ENCODE results near the gene BOLA2.
"Not testable (repeated sequence)": the region's sequence is repeated elsewhere in the genome, so short reads cannot be mapped to it uniquely, and the experiment has no call there.

BOLA2 gene

GRCh38 chr16:29454269-29454668, at the start of gene BOLA2, which contains the start of gene SLX1B:
Gene BOLA2 (minus strand): TSS chr16:29454351. CDS start chr16:29454253, 98 bp downstream.
Gene SLX1B (plus strand): TSS chr16:29454533.
- not testable (repeated sequence) for DNase-seq (ENCODE audit: low spot score)

DNA sequence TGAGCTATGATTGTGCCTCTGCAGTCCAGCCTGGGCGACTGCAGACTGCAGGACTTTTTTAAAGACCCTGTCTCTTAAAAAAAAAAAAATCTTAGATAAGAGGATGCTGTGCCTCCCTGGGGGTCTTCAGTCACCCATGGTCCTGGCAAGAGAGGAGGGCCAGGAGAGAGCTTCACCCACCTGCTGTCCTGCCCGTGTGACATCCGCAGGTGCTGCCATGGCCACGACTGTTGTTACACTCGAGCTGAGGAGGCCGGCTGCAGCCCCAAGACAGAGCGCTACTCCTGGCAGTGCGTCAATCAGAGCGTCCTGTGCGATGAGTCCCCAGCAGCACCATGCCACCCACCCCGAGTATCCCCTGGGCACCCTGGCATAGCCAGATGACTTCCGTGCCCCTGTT, 28.1 kb upstream of the BOLA2 start:
- DNase-seq (ENCODE audit: low spot score), result not testable (repeated sequence)

GRCh38 chr16:29472065-29472464, 17.9 kb upstream of the BOLA2 start:
- DNase-seq (ENCODE audit: low spot score), result not testable (repeated sequence)

DNA sequence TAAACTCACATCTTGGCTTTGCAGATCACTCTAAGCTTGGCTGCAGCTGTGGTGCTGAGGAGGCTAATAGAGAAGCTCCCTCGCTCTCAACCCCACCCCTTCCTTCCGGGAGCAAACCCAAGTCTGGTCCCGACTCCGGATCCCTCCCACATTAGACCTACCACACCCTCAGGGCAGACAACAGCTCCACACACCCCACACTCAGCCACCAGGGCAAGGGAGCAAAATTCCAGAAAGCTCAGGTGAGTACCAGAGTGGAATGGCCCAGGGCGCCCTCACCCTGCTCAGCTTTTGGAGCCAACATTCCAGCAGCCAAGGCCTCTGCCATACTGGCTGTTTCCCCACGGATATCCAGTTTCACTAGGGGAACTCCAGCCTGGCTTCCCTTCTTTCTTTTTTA, 15.5 kb upstream of the BOLA2 start:
- DNase-seq (ENCODE audit: low spot score), result not testable (repeated sequence)

GRCh38 chr16:29467654-29468366, 13.7 kb upstream of the BOLA2 start:
- not testable (repeated sequence) for DNase-seq (ENCODE audit: low spot score)

DNA sequence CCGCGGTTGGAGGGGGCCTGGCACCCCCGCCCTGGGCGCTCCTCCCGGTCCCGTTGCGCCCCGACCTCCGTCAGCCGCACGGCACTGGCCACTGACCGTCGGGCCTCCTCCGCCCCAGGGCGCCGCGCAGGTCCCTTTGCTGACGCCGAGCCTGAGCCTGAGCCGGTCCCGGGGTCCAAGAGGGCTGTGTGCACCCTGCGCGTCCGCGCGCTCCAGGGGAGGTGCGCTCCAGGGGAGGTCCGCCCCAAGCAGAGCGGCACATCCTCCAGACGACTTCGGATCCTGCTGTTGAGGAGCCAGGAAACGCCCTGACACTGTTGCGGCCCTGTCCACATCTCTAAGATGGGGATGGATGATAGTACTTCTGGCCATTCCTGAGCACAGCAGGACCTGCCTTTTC, 12.8 kb upstream of the BOLA2 start:
- not testable (repeated sequence) for DNase-seq (ENCODE audit: low spot score)

DNA sequence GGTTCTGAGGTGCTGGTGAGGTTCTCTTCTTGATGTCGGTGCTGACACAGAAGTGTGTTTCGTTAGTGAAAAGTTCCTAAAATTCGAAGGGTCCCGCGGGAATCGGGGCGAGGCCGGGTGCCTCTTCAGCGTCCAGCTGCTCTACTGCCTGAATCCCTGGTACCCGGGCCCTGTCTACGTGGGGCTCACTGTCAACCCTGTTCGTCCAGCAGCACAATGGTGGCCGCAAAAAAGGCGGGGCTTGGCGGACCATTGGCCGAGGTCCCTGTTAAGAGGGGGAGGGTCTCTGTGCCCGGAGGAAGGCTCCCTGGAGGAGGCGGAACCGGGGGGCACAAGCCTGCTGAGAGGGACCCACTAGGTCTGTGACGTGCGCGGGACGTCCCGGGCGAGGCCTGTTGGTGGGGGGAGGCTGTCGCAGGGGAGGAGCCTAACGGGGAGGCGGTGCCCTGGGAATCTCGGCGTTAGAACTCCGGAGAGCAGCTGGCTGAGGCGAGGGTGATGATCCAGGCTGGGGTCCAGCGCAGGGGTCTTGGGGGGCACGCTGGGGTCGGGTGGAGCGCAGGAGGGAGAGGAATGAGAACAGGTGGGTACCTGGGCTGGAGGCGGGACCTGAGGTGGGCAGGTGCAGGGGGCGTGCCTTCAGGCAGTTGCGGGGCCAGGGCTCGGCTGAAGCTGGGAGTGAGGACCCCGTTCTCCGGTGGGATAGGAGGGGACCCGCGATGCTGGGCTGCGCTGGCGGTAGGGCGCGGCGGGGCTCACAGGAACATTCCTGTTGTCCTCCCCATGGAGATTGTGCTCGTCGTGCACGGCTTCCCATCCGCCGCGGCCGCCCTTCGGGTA, 12.1 kb upstream of the BOLA2 start:
- DNase-seq (ENCODE audit: low spot score), result not testable (repeated sequence)

DNA sequence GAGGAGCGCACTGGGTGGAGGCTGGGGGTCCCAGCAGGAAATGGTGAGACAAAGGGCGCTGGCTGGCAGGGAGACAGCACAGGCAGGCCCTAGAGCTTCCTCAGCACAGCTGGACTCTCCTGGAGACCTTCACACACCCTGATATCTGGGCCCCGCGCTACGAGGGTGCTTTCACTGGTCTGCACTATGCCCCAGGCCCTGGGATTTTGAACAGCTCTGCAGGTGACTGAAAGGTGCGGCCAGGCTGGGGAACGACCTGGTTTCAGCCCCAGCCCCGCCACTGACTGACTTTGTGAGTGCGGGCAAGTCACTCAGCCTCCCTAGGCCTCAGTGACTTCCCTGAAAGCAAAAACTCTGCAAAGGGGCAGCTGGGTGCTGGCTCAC, 6.5 kb upstream of the BOLA2 start:
- DNase-seq (ENCODE audit: low spot score), result not testable (repeated sequence)

DNA sequence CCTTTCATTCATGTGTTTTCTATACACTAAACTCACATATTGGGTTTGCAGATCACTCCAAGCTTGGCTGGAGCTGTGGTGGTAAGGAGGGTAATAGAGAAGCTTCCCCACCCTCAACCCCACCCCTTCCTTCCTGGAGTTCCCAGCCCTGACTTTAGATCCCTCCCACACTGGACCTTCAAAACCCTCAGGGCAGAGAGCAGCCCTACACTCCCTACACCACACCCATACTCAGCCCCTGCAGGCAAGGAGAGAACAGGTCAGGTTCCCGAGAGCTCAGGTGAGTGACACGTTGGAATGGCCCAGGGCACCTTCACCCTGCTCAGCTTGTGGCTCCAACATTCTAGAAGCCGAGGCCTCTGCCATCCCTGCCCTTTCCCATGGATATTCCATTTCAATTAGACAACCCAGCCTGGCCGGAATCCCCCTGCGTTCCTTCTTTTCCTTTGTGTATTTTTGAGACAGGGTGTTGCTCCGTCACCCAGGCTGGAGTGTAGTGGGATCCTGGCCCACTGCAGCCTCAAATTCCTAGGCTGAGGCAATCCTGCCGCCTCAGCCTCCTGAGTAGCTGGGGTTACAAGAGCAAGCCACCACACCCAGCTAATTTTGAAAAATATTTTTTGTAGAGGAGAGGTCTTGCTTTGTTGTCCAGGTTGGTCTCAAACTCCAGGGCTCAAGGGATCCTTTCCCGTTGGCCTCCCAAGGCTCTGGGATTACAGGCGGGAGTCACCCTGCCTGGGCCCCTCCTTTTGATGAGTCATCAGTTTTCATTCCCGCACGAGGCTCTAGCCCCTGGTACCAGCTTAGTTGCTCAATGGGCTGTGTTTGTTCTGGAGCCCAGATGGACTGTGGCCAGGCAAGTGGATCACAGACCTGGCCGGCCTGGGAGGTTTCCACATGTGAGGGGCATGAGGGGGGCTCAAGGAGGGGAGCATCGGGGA, 5.8 kb upstream of the BOLA2 start, which contains the start of gene SULT1A4:
SULT1A4 (plus strand) TSS at position 208 of the 941 bp plus-strand sequence. CDS start 1,473 bp downstream, outside the sequence.
- DNase-seq (ENCODE audit: low spot score), result not testable (repeated sequence)

GRCh38 chr16:29457660-29458059, 3.5 kb upstream of the BOLA2 start:
- DNase-seq (ENCODE audit: low spot score), result not testable (repeated sequence)

DNA sequence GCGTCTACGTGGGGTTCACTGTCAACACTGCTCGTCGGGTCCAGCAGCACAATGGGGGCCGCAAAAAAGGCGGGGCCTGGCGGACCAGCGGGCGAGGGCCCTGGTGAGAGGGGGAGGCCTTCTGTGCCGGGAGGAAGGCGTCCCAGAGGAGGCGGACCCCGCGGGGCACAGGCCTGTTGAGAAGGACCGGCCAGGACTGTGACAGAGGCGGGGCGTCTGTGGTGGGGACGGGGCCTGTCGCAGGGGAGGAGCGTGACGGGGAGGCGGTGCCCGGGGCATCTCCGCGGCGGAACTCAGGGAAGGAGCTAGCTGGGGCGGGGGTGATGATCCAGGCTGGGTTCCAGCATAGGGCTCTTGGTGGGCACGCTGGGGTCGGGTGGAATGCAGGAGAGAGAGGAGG, 677 bp upstream of the BOLA2 start:
- DNase-seq (ENCODE audit: low spot score), result not testable (repeated sequence)

DNA sequence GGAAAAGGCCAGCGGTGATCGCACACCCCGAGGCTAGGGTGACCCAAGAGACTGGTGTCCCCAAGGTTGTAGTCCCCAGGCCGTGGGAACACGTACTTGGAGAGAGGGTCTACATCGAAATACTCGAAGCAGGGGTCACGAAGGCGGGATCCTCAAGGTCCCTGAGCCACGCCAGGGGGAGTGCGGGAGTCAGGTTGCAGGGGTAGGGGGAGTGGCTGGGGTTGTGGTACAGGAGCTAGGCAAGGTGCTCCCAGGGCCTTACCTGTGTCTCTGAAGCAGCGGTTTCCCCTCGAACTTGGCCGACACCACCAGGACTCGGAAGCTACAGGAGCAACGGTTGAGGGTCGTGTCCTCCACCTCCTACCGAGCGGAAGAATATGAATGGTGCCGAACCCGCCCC, 397 bp downstream of the BOLA2 start:
- not testable (repeated sequence) for DNase-seq (ENCODE audit: low spot score)

GRCh38 chr16:29425390-29425789, 28.8 kb downstream of the BOLA2 start:
- DNase-seq (ENCODE audit: low spot score), result not testable (repeated sequence)

GRCh38 chr16:29423587-29423986, 30.6 kb downstream of the BOLA2 start:
- DNase-seq (ENCODE audit: low spot score), result not testable (repeated sequence)

- DNase-seq (ENCODE audit: low spot score), result not testable (repeated sequence)
Measured at GRCh38 chr16:29405249-29405648, 48.9 kb downstream of the BOLA2 start.

Measured in AG08396 (cell line).